GM21367 (cell line): ENCODE data around the gene CEP68.
A peak's percentile ranks its signal among the peaks of the same experiment; 100 is the strongest.

ENCODE experiments used
- ATAC-seq: cut with Tn5 transposase; IDR thresholded peaks from one replicate; pipeline ENCODE4 v1.9.1; 2021; ENCODE audit not compliant: unreplicated experiment

The CEP68 gene

GRCh38 chr2:65057391-65058052, 1.3 kb downstream of the CEP68 start:
- peak; percentile 24 for ATAC-seq

GRCh38 chr2:65059071-65059470, 2.9 kb downstream of the CEP68 start:
- no peak for ATAC-seq

- ATAC-seq, result no peak
These were observed 5.1 kb downstream of the CEP68 start for GRCh38 chr2:65061146-65061909.

- ATAC-seq, result no peak
These were observed 5.7 kb downstream of the CEP68 start for GRCh38 chr2:65061910-65062339.

- ATAC-seq, result no peak
These were observed 6.9 kb downstream of the CEP68 start for GRCh38 chr2:65062843-65063825.

GRCh38 chr2:65064728-65065552, 8.7 kb downstream of the CEP68 start:
- ATAC-seq, result peak; percentile 82

- ATAC-seq, result no peak
These were observed 11.8 kb downstream of the CEP68 start for GRCh38 chr2:65067806-65068553.

GRCh38 chr2:65069439-65069824, 13.2 kb downstream of the CEP68 start:
- no peak for ATAC-seq

- ATAC-seq, result no peak
These were observed 14.1 kb downstream of the CEP68 start for GRCh38 chr2:65070172-65070830.

GRCh38 chr2:65070856-65071255, 14.6 kb downstream of the CEP68 start:
- no peak for ATAC-seq

- ATAC-seq, result no peak
These were observed 15.4 kb downstream of the CEP68 start for GRCh38 chr2:65071499-65072180.

- peak; percentile 53 for ATAC-seq
These were observed 16.2 kb downstream of the CEP68 start for GRCh38 chr2:65072181-65072970.

- no peak for ATAC-seq
These were observed 17.8 kb downstream of the CEP68 start for GRCh38 chr2:65073879-65074565.

GRCh38 chr2:65075176-65075575, 19.0 kb downstream of the CEP68 start:
- ATAC-seq, result no peak

- ATAC-seq, result no peak
These were observed 19.6 kb downstream of the CEP68 start for GRCh38 chr2:65075605-65076344.

- no peak for ATAC-seq
These were observed 20.1 kb downstream of the CEP68 start for GRCh38 chr2:65076345-65076710.

GRCh38 chr2:65077898-65078297, 21.7 kb downstream of the CEP68 start:
- ATAC-seq, result no peak
